Ectodermal cell (in vitro differentiated cells): ENCODE results near the gene MOCOS.
"Not testable (repeated sequence)": the region's sequence is repeated elsewhere in the genome, so short reads cannot be mapped to it uniquely, and the experiment has no call there.

Source experiments
- H3K27ac ChIP-seq: 2 replicates; pipeline ENCODE4 v1.7.0; 2013; ENCODE audit warnings: mild to moderate bottlenecking, low read depth, low read length; ENCODE audit not compliant: insufficient read depth, poor library complexity, severe bottlenecking
- H3K27me3 ChIP-seq: 2 replicates; pipeline ENCODE4 v1.7.0; 2013; ENCODE audit warnings: mild to moderate bottlenecking, low read length; ENCODE audit not compliant: insufficient read depth, control insufficient read depth, poor library complexity, severe bottlenecking
- H3K36me3 ChIP-seq: one replicate; pipeline ENCODE4 v1.7.0; 2013; ENCODE audit warnings: low read length; ENCODE audit not compliant: control insufficient read depth, insufficient read depth
- H3K4me1 ChIP-seq: one replicate; pipeline ENCODE4 v1.7.0; 2013; ENCODE audit warnings: low read length; ENCODE audit not compliant: control insufficient read depth, insufficient read depth
- H3K4me3 ChIP-seq: 2 replicates; pipeline ENCODE4 v1.7.0; 2013; ENCODE audit warnings: low read depth, low read length, control low read depth; ENCODE audit not compliant: insufficient read depth
- H3K9me3 ChIP-seq: 2 replicates; pipeline ENCODE4 v1.7.0; 2013; ENCODE audit warnings: mild to moderate bottlenecking, low read length, moderate library complexity; ENCODE audit not compliant: control insufficient read depth
- WGBS, 2 experiments: methylation state at CpG; one replicate each; pipeline ENCODE4 v1.1.7; 2013; ENCODE audit warnings: missing lambda C conversion rate in 2 of 2; 5-methylcytosine and 5-hydroxymethylcytosine counted together

The MOCOS gene

GRCh38 chr18:36215577-36215976 lies 28.3 kb downstream of the MOCOS start:
- Histone ChIP-seq H3K27me3 (no peaks in the 10 kb centered on the region), H3K4me3 (no peak overlapping the region)
- WGBS, 2 experiments: 90 to 91% methylated on average over 9 of the region's 9 CpGs

GRCh38 chr18:36217348-36217747 lies 30.1 kb downstream of the MOCOS start:
- Histone ChIP-seq H3K27me3 (no peaks in the 10 kb centered on the region), H3K36me3 (no peaks in the 10 kb centered on the region), H3K27ac (no peak overlapping the region), H3K9me3 (no peaks in the 10 kb centered on the region), H3K4me1 (no peaks in the 10 kb centered on the region), H3K4me3 (no peak overlapping the region)
- 95% methylated on average over 3 of the region's 3 CpGs for WGBS, 2 experiments

More at GRCh38 chr18:36215577-36215976, 28.3 kb downstream of the MOCOS start:
- H3K36me3 ChIP-seq: no peaks in the 10 kb centered on the region
- H3K9me3 ChIP-seq: no peaks in the 10 kb centered on the region
- no peak overlapping the region for H3K27ac ChIP-seq
- H3K4me1 ChIP-seq: no peaks in the 10 kb centered on the region

DNA sequence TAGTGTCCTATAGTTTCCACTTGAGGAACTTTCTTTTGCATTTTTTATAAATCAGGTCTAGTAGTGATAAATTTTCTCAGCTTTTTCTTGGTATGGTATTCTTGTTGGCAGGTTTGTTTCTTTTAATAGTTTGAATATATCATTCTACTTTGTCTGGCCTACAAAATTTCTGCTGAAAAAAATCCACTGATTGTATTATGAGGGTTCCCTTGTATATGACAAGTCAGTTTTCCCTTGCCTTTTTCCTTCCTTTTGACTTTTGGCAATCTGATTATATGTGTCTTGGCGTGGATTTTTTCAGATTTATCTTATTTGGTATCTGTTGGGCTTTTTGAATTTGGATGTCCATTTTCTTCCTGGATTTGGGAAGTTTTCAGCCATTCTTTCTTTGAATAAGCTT lies 41.9 kb downstream of the MOCOS start:
- H3K4me3 ChIP-seq: no peak overlapping the region
- no peak overlapping the region for H3K27ac ChIP-seq
- no peaks in the 10 kb centered on the region for H3K4me1 ChIP-seq
- no peaks in the 10 kb centered on the region for H3K9me3 ChIP-seq
- WGBS, 2 experiments: 86% methylated on average over 1 of the region's 1 CpG; no CpG with 5 or more reads in 1 of the 2 experiments
- H3K27me3 ChIP-seq: no peaks in the 10 kb centered on the region
- no peaks in the 10 kb centered on the region for H3K36me3 ChIP-seq

GRCh38 chr18:36240510-36240909 lies 53.2 kb downstream of the MOCOS start:
- not testable (repeated sequence) for H3K27me3 ChIP-seq, H3K4me1 ChIP-seq, H3K27ac ChIP-seq, H3K4me3 ChIP-seq, H3K9me3 ChIP-seq, H3K36me3 ChIP-seq
- WGBS, 2 experiments: 68 to 70% methylated on average over 4 to 13 of the region's 15 CpGs

GRCh38 chr18:36241831-36242230 lies 54.5 kb downstream of the MOCOS start:
- H3K27ac ChIP-seq: no peak overlapping the region
- 92 to 95% methylated on average over 6 of the region's 6 CpGs for WGBS, 2 experiments
- no peak overlapping the region for H3K4me3 ChIP-seq
- no peaks in the 10 kb centered on the region for H3K27me3 ChIP-seq
- no peaks in the 10 kb centered on the region for H3K4me1 ChIP-seq
- no peaks in the 10 kb centered on the region for H3K9me3 ChIP-seq
- no peaks in the 10 kb centered on the region for H3K36me3 ChIP-seq

GRCh38 chr18:36247036-36247435 lies 59.7 kb downstream of the MOCOS start:
- no peaks in the 10 kb centered on the region for H3K36me3 ChIP-seq
- WGBS, 2 experiments: 76 to 90% methylated on average over 1 of the region's 1 CpG
- no peak overlapping the region for H3K27ac ChIP-seq
- H3K4me3 ChIP-seq: no peak overlapping the region
- H3K4me1 ChIP-seq: no peaks in the 10 kb centered on the region
- H3K9me3 ChIP-seq: no peaks in the 10 kb centered on the region
- no peaks in the 10 kb centered on the region for H3K27me3 ChIP-seq

DNA sequence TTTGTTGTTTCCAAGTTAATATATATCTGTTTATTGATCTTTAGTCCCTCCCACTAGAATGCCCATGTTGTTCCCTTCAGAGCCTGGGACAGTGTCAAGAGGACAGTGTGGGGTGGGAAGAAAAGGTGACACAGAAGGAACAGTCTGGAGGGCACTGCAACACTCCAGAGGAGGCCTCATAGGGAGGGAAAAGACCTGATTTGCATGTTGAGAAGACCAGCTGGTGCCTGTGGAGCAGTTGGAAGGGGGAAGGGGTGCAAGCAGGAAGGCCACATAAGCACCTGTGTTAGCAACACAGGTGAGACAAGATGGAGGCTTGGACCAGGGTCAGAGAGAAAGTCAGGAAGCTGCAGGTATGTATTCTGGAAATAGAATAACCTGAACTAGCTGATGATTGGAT lies 62.1 kb downstream of the MOCOS start:
- Histone ChIP-seq H3K4me1 (no peaks in the 10 kb centered on the region), H3K9me3 (no peaks in the 10 kb centered on the region), H3K27ac (no peak overlapping the region), H3K27me3 (no peaks in the 10 kb centered on the region), H3K4me3 (no peak overlapping the region), H3K36me3 (no peaks in the 10 kb centered on the region)

DNA sequence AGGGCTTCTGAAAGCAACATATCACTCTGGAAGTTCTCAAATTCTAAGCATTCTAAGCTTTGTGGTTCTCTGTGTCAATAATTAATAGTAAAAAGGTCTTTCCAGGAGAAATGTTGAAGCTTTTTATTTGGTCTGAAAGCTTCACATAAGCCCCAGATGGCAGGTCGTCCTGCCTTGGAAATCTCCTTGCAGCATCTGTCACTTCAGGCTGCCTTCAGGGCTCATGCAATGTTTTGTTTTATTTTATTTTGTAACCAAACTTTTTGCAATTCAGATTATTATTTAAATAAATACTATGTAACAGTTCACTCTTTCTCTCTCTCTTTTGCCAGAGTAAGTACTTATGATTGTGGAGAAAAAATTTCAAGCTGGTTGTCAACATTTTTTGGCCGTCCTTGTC lies 63.5 kb downstream of the MOCOS start:
- WGBS, 2 experiments: 95 to 100% methylated on average over 2 of the region's 2 CpGs
- Histone ChIP-seq H3K4me3 (no peak overlapping the region), H3K27ac (no peak overlapping the region), H3K4me1 (no peaks in the 10 kb centered on the region), H3K9me3 (no peaks in the 10 kb centered on the region), H3K36me3 (no peaks in the 10 kb centered on the region), H3K27me3 (no peaks in the 10 kb centered on the region)

DNA sequence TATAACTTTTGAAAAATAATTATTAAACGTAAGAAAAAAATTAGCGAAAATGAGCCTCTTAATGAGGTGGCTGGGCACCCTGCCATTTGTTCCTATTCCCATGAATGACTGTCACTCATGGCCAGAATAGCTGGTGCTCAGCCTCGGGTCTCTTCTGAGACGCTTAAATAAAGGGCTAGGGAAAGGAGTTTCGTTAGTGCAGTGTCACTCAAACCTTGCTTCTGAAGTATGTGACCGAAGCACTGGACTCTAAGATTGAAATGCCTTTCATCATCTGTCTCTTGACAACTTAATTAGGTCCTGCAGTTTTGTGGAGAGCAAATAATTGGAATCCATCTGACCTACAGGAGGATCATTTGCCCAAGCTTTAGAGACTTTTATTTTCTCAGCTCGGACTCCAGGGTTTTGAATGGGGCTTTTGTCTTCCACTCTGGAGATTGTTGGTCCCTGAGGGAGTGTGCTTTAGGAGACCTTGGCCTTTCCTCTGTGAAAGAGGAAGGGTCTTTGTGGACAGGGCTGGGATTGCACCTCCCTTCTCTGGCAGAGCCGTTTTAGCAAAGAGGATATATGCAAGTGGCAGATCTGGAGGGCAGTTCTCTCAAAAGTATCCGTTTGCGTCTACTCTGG lies 67.9 kb downstream of the MOCOS start:
- no peaks in the 10 kb centered on the region for H3K27me3 ChIP-seq
- no peaks in the 10 kb centered on the region for H3K4me1 ChIP-seq
- 73 to 75% methylated on average over 10 of the region's 10 CpGs for WGBS, 2 experiments
- no peak overlapping the region for H3K4me3 ChIP-seq
- no peaks in the 10 kb centered on the region for H3K9me3 ChIP-seq
- H3K27ac ChIP-seq: no peak overlapping the region
- H3K36me3 ChIP-seq: no peaks in the 10 kb centered on the region

- H3K9me3 ChIP-seq: no peaks in the 10 kb centered on the region
- WGBS, 2 experiments: 92 to 94% methylated on average over 7 of the region's 7 CpGs
- H3K27me3 ChIP-seq: no peaks in the 10 kb centered on the region
- H3K36me3 ChIP-seq: no peaks in the 10 kb centered on the region
- H3K27ac ChIP-seq: no peak overlapping the region
- H3K4me1 ChIP-seq: no peaks in the 10 kb centered on the region
- no peak overlapping the region for H3K4me3 ChIP-seq
Measured at GRCh38 chr18:36256094-36256493, 68.8 kb downstream of the MOCOS start.

- H3K4me1 ChIP-seq: peaks cover 7% of the 10 kb centered on the region
- H3K27ac ChIP-seq: no peak overlapping the region
- H3K9me3 ChIP-seq: no peaks in the 10 kb centered on the region
- WGBS, 2 experiments: 80 to 88% methylated on average over 1 of the region's 1 CpG
- H3K4me3 ChIP-seq: no peak overlapping the region
- no peaks in the 10 kb centered on the region for H3K36me3 ChIP-seq
- H3K27me3 ChIP-seq: no peaks in the 10 kb centered on the region
Measured at GRCh38 chr18:36262971-36263370, 75.7 kb downstream of the MOCOS start.
